Lung (tissue), 16 donors: ENCODE data around the gene ZNF614. TPM values are rescaled to one million over a fixed set of nuclear protein-coding genes. Genes with fewer than 3 reads are reported as not detected.

ENCODE experiments used
- ATAC-seq: fragments of 200-7000 bp; cut with Tn5 transposase; one replicate; pipeline ENCODE4 v1.9.1; 2020; ENCODE audit warnings: moderate number of reproducible peaks; ENCODE audit not compliant: insufficient read depth, low FRiP score
- DNase-seq, 3 donors: peaks; one replicate each; pipeline ENCODE4 v3.0.0-alpha.2; 2013 to 2017
- H3K27ac ChIP-seq, 2 donors: one replicate each; pipeline ENCODE4 v1.5.1; 2013; ENCODE audit warnings: mild to moderate bottlenecking in 2 of 2, moderate library complexity in 2 of 2, control low read depth in 1 of 2, inconsistent platforms in 1 of 2, low read depth in 1 of 2, low read length in 1 of 2
- H3K27me3 ChIP-seq, 3 donors: one replicate each; pipeline ENCODE4 v1.5.1; 2013; ENCODE audit warnings: low read length in 2 of 3; ENCODE audit not compliant: control insufficient read depth in 3 of 3, insufficient read depth in 3 of 3
- H3K36me3 ChIP-seq, 4 donors: one replicate each; pipeline ENCODE4 v1.5.1; 2013; ENCODE audit warnings: low read length in 4 of 4, mild to moderate bottlenecking in 1 of 4, moderate library complexity in 1 of 4; ENCODE audit not compliant: control insufficient read depth in 4 of 4, insufficient read depth in 4 of 4
- H3K4me1 ChIP-seq, 5 donors: one replicate each; pipeline ENCODE4 v1.5.1; 2013; ENCODE audit warnings: low read length in 5 of 5, mild to moderate bottlenecking in 2 of 5, moderate library complexity in 1 of 5; ENCODE audit not compliant: control insufficient read depth in 5 of 5, insufficient read depth in 5 of 5
- H3K4me3 ChIP-seq: one replicate; pipeline ENCODE4 v1.5.1; 2013; ENCODE audit warnings: mild to moderate bottlenecking, control low read depth, moderate library complexity
- H3K9ac ChIP-seq, 2 donors: one replicate each; pipeline ENCODE4 v1.5.1; 2013; ENCODE audit warnings: low read length in 2 of 2, control low read depth in 1 of 2; ENCODE audit not compliant: insufficient read depth in 1 of 2
- H3K9me3 ChIP-seq, 4 donors: one replicate each; pipeline ENCODE4 v1.5.1; 2013; ENCODE audit warnings: low read length in 3 of 4, mild to moderate bottlenecking in 1 of 4, moderate library complexity in 1 of 4; ENCODE audit not compliant: control insufficient read depth in 4 of 4, insufficient read depth in 3 of 4
- WGBS, 2 donors: extraction: QIAGEN DNeasy Blood & Tissue Kit; methylation state at CpG; one replicate each; pipeline ENCODE4 v1.1.7; 2013; 5-methylcytosine and 5-hydroxymethylcytosine counted together
- long read RNA-seq, 5 donors: transcript quantifications; one replicate each; lab custom pipeline, GENCODE V29; 2026
- polyA plus RNA-seq, 2 donors: library from polyadenylated mRNA; stranded (reverse); fragments of 200-250 nt; gene quantifications; one replicate each; pipeline ENCODE4 v1.2.1, GENCODE V29; 2013
- total RNA-seq, 2 donors: library from RNA; depleted of rRNA in 1 of 2; stranded (reverse); fragments of >200 nt in 1 of 2; gene quantifications; one replicate each; pipeline ENCODE4 v1.2.1, GENCODE V29; 2014 to 2021
- TF ChIP-seq, protein P1 (sequence below): IDR thresholded peaks from 2 replicates; pipeline ENCODE4 v1.5.1; 2012; ENCODE audit warnings: mild to moderate bottlenecking; ENCODE audit errors: control extremely low read depth, extremely low read depth
- donor health status: control.
- donor health status: control.
- donor health status: Bipolar disorder and iron deficiency.
- donor health status: healthy.
- donor health status: DM: yes; HTN: yes; CAD: no.

Gene ZNF614
- total RNA-seq (10 to 100 TPM in 1 of 2 donors, 1 to 10 TPM in 1; 6.7 to 15.1 TPM), polyA plus RNA-seq (1 to 10 TPM; 3.0 to 3.6 TPM)
- long read RNA-seq, donor 1, full-length matches to known transcripts = 3 of 3 reads
- long read RNA-seq, donor 1, partial matches to known transcripts = 0 of 3 reads
- long read RNA-seq, donor 1, other reads (novel, unspliced or antisense) = 0 of 3 reads
- long read RNA-seq, donor 2, full-length matches to known transcripts = 2 of 2 reads
- long read RNA-seq, donor 2, partial matches to known transcripts = 0 of 2 reads
- long read RNA-seq, donor 2, other reads (novel, unspliced or antisense) = 0 of 2 reads
- long read RNA-seq, donor 3 = 0 reads
- long read RNA-seq, donor 4, full-length matches to known transcripts = 6 of 6 reads
- long read RNA-seq, donor 4, partial matches to known transcripts = 0 of 6 reads
- long read RNA-seq, donor 4, other reads (novel, unspliced or antisense) = 0 of 6 reads
- long read RNA-seq, donor 5, full-length matches to known transcripts = 3 of 3 reads
- long read RNA-seq, donor 5, partial matches to known transcripts = 0 of 3 reads
- long read RNA-seq, donor 5, other reads (novel, unspliced or antisense) = 0 of 3 reads

DNA sequence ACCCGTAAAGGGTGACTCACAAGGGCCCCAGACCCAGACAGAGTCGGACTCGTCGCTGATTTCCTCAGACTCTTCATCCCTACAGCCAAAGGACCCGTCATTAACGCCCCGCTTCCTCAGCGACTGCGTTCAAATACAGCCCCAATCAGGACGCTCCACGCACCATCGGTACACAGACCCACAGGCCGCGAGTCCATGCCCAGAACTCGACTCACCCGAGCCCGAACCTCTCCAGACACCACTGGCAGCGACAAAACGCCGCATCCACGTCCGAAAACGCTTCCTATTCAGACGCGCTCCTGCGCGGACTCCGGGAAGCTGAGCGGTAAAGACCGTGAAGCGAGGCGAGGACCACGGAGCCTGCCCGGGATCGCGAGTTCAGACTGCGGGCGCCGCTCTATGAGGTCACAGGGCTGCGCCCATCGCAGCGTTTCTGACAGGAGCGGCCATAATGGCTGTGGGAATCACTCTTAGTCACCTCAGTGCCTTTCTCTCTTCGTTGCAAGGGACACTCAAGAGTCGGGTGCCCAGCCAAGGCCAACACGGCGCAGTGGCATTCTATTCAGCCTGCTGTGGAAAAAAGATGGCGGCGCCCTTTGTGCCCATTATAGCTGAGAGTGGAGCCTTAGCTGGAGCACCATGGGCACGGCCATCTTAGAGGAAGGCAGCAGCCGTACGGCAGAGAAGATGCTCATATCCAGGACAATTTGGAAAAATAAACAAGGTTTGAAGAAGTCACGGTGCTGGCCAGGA is at the start of gene ZNF614:
TSS of gene ZNF614 (minus strand) at position 353 of the 753 bp plus-strand sequence. CDS start 2,634 bp downstream, outside the sequence.
- Histone ChIP-seq H3K9ac (peak within 1 kb of the TSS; percentile 85 to 99), H3K36me3 (peaks cover 17 to 50% (median 30%) of the 10 kb centered on the region in 4 donors), H3K27me3 (no peaks in the 10 kb centered on the region), H3K4me1 (peaks cover 0 to 7% (median 2%) of the 10 kb centered on the region in 5 donors), H3K9me3 (peaks cover 11 to 29% (median 22%) of the 10 kb centered on the region in 4 donors), H3K4me3 (peak within 1 kb of the TSS; percentile 68), H3K27ac (peak within 1 kb of the TSS; percentile 88 to 90)
- TF ChIP-seq, protein P1, sequence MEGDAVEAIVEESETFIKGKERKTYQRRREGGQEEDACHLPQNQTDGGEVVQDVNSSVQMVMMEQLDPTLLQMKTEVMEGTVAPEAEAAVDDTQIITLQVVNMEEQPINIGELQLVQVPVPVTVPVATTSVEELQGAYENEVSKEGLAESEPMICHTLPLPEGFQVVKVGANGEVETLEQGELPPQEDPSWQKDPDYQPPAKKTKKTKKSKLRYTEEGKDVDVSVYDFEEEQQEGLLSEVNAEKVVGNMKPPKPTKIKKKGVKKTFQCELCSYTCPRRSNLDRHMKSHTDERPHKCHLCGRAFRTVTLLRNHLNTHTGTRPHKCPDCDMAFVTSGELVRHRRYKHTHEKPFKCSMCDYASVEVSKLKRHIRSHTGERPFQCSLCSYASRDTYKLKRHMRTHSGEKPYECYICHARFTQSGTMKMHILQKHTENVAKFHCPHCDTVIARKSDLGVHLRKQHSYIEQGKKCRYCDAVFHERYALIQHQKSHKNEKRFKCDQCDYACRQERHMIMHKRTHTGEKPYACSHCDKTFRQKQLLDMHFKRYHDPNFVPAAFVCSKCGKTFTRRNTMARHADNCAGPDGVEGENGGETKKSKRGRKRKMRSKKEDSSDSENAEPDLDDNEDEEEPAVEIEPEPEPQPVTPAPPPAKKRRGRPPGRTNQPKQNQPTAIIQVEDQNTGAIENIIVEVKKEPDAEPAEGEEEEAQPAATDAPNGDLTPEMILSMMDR = no peak
- ATAC-seq = peak; percentile 95
- 0 to 1% methylated on average over 53 of the region's 53 CpGs for WGBS, 2 donors
- DNase-seq = peak; percentile 93 to 95 (median 95)

DNA sequence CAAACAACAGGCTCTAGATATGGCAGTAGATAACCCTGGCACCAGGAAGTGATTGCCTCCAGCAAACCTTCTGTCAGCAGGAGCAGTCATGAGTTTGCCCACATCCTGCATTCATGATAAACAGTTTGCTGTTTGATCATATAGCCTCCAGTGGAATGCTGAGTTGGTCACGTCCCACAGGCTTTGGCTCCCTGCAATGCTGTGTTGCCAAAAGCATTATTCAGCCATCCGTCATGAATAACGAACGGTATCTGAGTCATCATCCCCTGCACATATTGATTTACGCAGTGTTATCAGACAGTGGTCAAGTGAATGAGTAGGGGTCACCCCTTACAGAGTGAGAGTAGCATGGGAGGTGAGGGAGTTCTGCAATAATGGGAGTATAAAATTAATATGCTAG is 42.3 kb upstream of the ZNF614 start:
- TF ChIP-seq, protein P1 = no peak
- H3K27me3 ChIP-seq = no peaks in the 10 kb centered on the region
- H3K9ac ChIP-seq = no peak overlapping the region
- DNase-seq = no peak
- H3K27ac ChIP-seq = no peak overlapping the region
- ATAC-seq = no peak
- WGBS, 2 donors = 97 to 98% methylated on average over 5 of the region's 5 CpGs
- no peak overlapping the region for H3K4me3 ChIP-seq
- H3K4me1 ChIP-seq = no peaks in the 10 kb centered on the region
- H3K36me3 ChIP-seq = peaks cover 49 to 90% (median 60%) of the 10 kb centered on the region in 4 donors
- H3K9me3 ChIP-seq = peaks cover 26 to 50% (median 42%) of the 10 kb centered on the region in 4 donors

DNA sequence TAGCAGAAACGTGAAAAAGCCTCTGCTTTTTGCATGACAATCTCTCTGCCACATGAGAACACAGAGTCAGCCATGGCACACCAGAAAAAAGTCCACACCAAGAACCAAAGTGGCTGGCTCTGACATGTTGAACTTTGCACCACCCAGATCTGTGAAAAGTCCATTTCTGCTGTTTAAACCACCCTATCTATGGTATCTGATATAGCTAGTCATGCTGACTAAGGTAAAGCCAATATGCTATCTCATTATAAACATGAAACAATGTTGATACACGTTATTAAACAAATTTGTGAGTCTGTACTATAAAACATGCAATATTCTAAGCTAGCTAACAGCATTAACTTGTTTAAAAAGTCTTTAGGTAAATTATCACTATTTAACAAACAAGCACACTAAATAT is 41.5 kb upstream of the ZNF614 start:
- 89 to 100% methylated on average over 2 of the region's 2 CpGs for WGBS, 2 donors
- Histone ChIP-seq H3K27ac (no peak overlapping the region), H3K9ac (no peak overlapping the region), H3K4me3 (no peak overlapping the region), H3K36me3 (peaks cover 45 to 89% (median 59%) of the 10 kb centered on the region in 4 donors), H3K4me1 (no peaks in the 10 kb centered on the region), H3K27me3 (no peaks in the 10 kb centered on the region), H3K9me3 (peaks cover 31 to 58% (median 40%) of the 10 kb centered on the region in 4 donors)
- ATAC-seq (no peak), DNase-seq (no peak)
- TF ChIP-seq, protein P1 = no peak
